ENCODE data around the gene PLSCR4. TPM values are rescaled to one million over a fixed set of nuclear protein-coding genes. Genes with fewer than 3 reads are reported as not detected.

Gene PLSCR4
- total RNA-seq, 1 experiment from 2014 or later: 9.1 TPM

- H3K4me3 Mint-ChIP-seq (ENCODE audit: unreplicated experiment): no peak overlapping the region
- Histone ChIP-seq H3K36me3 (ENCODE audit: control insufficient read depth, insufficient read depth, low read length) (no peaks in the 10 kb centered on the region), H3K4me1 (peaks cover 10% of the 10 kb centered on the region; the same call in 1 of the 2 replicates), H3K4me3 (ENCODE audit: low read depth, low read length) (no peak overlapping the region), H3K9me3 (no peaks in the 10 kb centered on the region), H3K27me3 (replicated peaks; ENCODE audit: control insufficient read depth, insufficient read depth, low read length) (no peaks in the 10 kb centered on the region)
- H3K36me3 Mint-ChIP-seq (ENCODE audit: insufficient read depth, unreplicated experiment): no peaks in the 10 kb centered on the region
- no peak for TF ChIP-seq CTCF (IDR thresholded peaks at IDR 0.05; ENCODE audit: insufficient read depth in 1 of 2, low read depth in 1 of 2, low read length in 1 of 2, severe bottlenecking in 1 of 2, unreplicated experiment in 1 of 2)
- POLR2A ChIA-PET: no interaction called here
- CTCF ChIA-PET: interaction anchor here (1.1 kb wide), 1 partner anchor 10 kb away, joined by 3 read pairs; no protein-coding TSS in a partner anchor
- H3K27ac Mint-ChIP-seq (ENCODE audit: unreplicated experiment): no peak overlapping the region
- no peaks in the 10 kb centered on the region for H3K27me3 Mint-ChIP-seq (ENCODE audit: insufficient read depth, unreplicated experiment)
- no peak for DNase-seq
- H3K9me3 Mint-ChIP-seq (ENCODE audit: unreplicated experiment): no peaks in the 10 kb centered on the region
- no TSS peak for BruUV-seq (replicated peaks)
- intact Hi-C loops (cut with micrococcal nuclease; ENCODE audit: unreplicated experiment): no loop called here
- H3K4me1 Mint-ChIP-seq (ENCODE audit: low read depth, unreplicated experiment): peaks cover 8% of the 10 kb centered on the region
These were observed 73.8 kb downstream of the PLSCR4 start for GRCh38 chr3:146177072-146177471.

GRCh38 chr3:146172586-146172985 is 78.3 kb downstream of the PLSCR4 start:
- no peaks in the 10 kb centered on the region for H3K36me3 ChIP-seq (ENCODE audit: control insufficient read depth, insufficient read depth, low read length)
- no peak overlapping the region for H3K4me3 Mint-ChIP-seq (ENCODE audit: unreplicated experiment)
- no peaks in the 10 kb centered on the region for H3K27me3 Mint-ChIP-seq (ENCODE audit: insufficient read depth, unreplicated experiment)
- no peaks in the 10 kb centered on the region for H3K27me3 ChIP-seq (replicated peaks; ENCODE audit: control insufficient read depth, insufficient read depth, low read length)
- H3K9me3 Mint-ChIP-seq (ENCODE audit: unreplicated experiment): peaks cover 10% of the 10 kb centered on the region
- TF ChIP-seq CTCF (IDR thresholded peaks at IDR 0.05; ENCODE audit: insufficient read depth in 1 of 2, low read depth in 1 of 2, low read length in 1 of 2, severe bottlenecking in 1 of 2, unreplicated experiment in 1 of 2): no peak
- peaks cover 8% of the 10 kb centered on the region for H3K4me1 Mint-ChIP-seq (ENCODE audit: low read depth, unreplicated experiment)
- no peak overlapping the region for H3K27ac Mint-ChIP-seq (ENCODE audit: unreplicated experiment)
- H3K4me1 ChIP-seq: peaks cover 11% of the 10 kb centered on the region; the same call in 1 of the 2 replicates
- no peak for DNase-seq
- POLR2A ChIA-PET: no interaction called here
- no peak overlapping the region for H3K4me3 ChIP-seq (ENCODE audit: low read depth, low read length)
- no peaks in the 10 kb centered on the region for H3K9me3 ChIP-seq
- intact Hi-C loops (cut with micrococcal nuclease; ENCODE audit: unreplicated experiment): loop anchor here (1.0 kb wide), 1 partner anchor 11 kb away; the partner anchor contains the start of gene PLOD2
- BruUV-seq (replicated peaks): no TSS peak
- H3K36me3 Mint-ChIP-seq (ENCODE audit: insufficient read depth, unreplicated experiment): no peaks in the 10 kb centered on the region
- CTCF ChIA-PET: no interaction called here

GRCh38 chr3:146170591-146170990 is 80.3 kb downstream of the PLSCR4 start:
- Mint-ChIP-seq H3K9me3 (ENCODE audit: unreplicated experiment) (peaks cover 10% of the 10 kb centered on the region), H3K27me3 (ENCODE audit: insufficient read depth, unreplicated experiment) (no peaks in the 10 kb centered on the region), H3K36me3 (ENCODE audit: insufficient read depth, unreplicated experiment) (no peaks in the 10 kb centered on the region), H3K4me3 (ENCODE audit: unreplicated experiment) (no peak overlapping the region), H3K27ac (ENCODE audit: unreplicated experiment) (no peak overlapping the region), H3K4me1 (ENCODE audit: low read depth, unreplicated experiment) (peaks cover 9% of the 10 kb centered on the region)
- CTCF ChIA-PET: no interaction called here
- POLR2A ChIA-PET: no interaction called here
- Histone ChIP-seq H3K36me3 (ENCODE audit: control insufficient read depth, insufficient read depth, low read length) (no peaks in the 10 kb centered on the region), H3K4me3 (ENCODE audit: low read depth, low read length) (no peak overlapping the region), H3K27me3 (replicated peaks; ENCODE audit: control insufficient read depth, insufficient read depth, low read length) (no peaks in the 10 kb centered on the region), H3K9me3 (no peaks in the 10 kb centered on the region), H3K4me1 (peaks cover 11% of the 10 kb centered on the region; the same call in 1 of the 2 replicates)
- intact Hi-C loops (cut with micrococcal nuclease; ENCODE audit: unreplicated experiment): no loop called here
- no peak for TF ChIP-seq CTCF (IDR thresholded peaks at IDR 0.05; ENCODE audit: insufficient read depth in 1 of 2, low read depth in 1 of 2, low read length in 1 of 2, severe bottlenecking in 1 of 2, unreplicated experiment in 1 of 2)
- DNase-seq: no peak
- no TSS peak for BruUV-seq (replicated peaks)
